Activated CD8-positive, alpha-beta T cell treated with anti-CD3 and anti-CD28 coated beads, Interleukin-2, amount 10 ng/mL, durations not matched to agents 7 days and 5 days (primary cell): ENCODE measurements around the gene RNF17. TPM values are rescaled to one million over a fixed set of nuclear protein-coding genes. Genes with fewer than 3 reads are reported as not detected.
A peak's percentile ranks its signal among the peaks of the same experiment; 100 is the strongest.

Experiments
- ATAC-seq: fragments of 150-1000 bp; cut with Tn5 transposase; one replicate; pipeline ENCODE4 v1.10.0; 2021; ENCODE audit warnings: moderate library complexity
- CTCF ChIA-PET: fragments of 350-600 bp; sonication (Branson Sonifier 250); formaldehyde crosslinking; loops from one replicate; lab custom pipeline; 2021; ENCODE audit warnings: antibody characterized with exemption; lab: Charles Lee
- POLR2A ChIA-PET: fragments of 350-600 bp; sonication (Branson Sonifier 250); formaldehyde crosslinking; loops from one replicate; lab custom pipeline; 2021; ENCODE audit warnings: antibody characterized with exemption; lab: Charles Lee
- DNase-seq: peaks from one replicate; pipeline ENCODE4 v3.0.0-alpha.2; 2020
- H3K27ac Mint-ChIP-seq: one replicate; pipeline ENCODE4 v1.8.0; 2021; ENCODE audit warnings: mild to moderate bottlenecking, mixed read lengths
- H3K27me3 Mint-ChIP-seq: one replicate; pipeline ENCODE4 v1.8.0; 2021; ENCODE audit warnings: low read depth, mixed read lengths
- H3K36me3 Mint-ChIP-seq: one replicate; pipeline ENCODE4 v1.8.0; 2021; ENCODE audit warnings: low read depth, mixed read lengths
- H3K4me1 Mint-ChIP-seq: one replicate; pipeline ENCODE4 v1.8.0; 2021; ENCODE audit warnings: low read depth, mixed read lengths
- H3K4me3 Mint-ChIP-seq: one replicate; pipeline ENCODE4 v1.8.0; 2021; ENCODE audit warnings: mild to moderate bottlenecking, mixed read lengths
- H3K9me3 Mint-ChIP-seq: one replicate; pipeline ENCODE4 v1.8.0; 2022; ENCODE audit warnings: mixed read lengths; ENCODE audit not compliant: insufficient read depth
- total RNA-seq, 2 experiments: library from RNA; stranded (reverse); gene quantifications; one replicate each; pipeline ENCODE4 v1.2.3, GENCODE V29; 2021

Gene RNF17
- total RNA-seq, 2 experiments from 2014 or later, result not detected

DNA sequence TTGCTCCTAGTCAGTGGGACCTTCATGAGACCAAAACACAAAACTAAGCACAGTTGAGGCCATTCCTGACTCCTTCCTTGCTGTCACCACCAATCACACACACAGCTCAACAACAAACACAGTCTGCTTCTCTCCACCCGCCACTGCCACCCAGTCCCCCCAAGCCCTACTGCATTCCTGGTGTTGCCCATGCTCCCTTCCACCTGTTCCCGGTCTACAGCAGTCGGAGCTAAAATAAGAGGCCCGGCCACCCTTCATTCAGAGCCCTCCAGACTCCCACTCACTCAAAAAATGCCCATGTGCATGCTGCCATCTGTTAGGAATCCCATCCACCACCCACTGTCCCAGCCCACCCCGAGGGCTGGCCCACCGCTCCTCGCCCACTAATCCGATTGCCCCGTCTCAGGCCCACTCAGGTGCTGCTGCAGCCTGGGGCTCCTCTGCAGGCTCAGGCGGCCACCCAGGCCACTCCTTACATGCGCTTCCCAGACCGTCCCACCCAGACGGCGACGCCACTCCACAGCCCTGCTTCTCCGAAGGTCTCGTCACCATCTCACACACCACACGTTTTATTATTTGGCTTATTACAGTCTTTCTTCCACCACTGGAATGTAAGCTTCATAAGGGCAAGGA is 127.6 kb downstream of the RNF17 start:
- Mint-ChIP-seq H3K27me3 (no peaks in the 10 kb centered on the region), H3K27ac (no peak overlapping the region), H3K4me3 (no peak overlapping the region), H3K4me1 (no peaks in the 10 kb centered on the region), H3K36me3 (peaks cover 44% of the 10 kb centered on the region), H3K9me3 (no peaks in the 10 kb centered on the region)
- POLR2A ChIA-PET, result no interaction called here
- ATAC-seq, result no peak
- CTCF ChIA-PET, result no interaction called here
- no peak for DNase-seq

DNA sequence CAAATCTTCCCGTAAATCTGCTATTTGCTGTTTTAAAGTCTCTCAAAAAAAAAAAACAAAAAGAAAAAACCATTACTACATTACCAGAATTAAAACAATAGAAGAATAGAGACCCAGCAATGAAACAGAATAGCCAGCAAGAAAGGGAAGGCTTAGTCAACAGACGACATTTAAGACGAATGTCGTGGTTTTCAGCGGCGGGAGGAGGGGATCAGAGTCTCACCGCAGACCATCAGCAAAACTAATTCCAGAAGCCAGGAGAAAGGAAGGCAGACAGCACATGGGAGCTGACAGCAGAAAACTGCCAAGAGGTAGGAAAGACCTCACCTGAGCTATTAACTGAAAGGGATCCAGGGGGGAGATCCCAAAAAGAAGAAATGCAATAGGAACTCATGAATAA is 128.9 kb downstream of the RNF17 start:
- DNase-seq (no peak), ATAC-seq (no peak)

DNA sequence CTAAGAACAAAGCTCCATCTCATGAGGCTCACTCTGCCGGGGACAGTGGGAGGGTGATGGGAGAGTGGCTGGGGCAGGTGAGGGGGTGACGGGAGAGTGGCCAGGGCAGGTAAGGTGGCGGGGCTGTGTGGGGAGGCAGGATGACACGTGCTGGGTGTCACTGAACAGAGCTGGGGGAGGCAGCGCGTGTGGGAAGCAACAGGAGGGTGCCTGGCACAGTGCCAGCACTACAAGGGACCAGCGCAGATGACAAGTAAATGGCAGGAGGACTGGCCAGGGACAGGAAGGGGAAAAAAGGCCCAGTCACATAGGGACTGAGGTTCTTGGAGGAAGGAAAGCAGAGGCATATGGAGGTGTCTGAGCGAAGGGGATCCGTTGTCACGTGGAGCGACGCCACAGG is 129.9 kb downstream of the RNF17 start:
- ChIA-PET POLR2A (no interaction called here), CTCF (no interaction called here)
- no peak overlapping the region for H3K4me3 Mint-ChIP-seq
- H3K27ac Mint-ChIP-seq, result peak overlapping the region; percentile 10
- DNase-seq, result no peak
- H3K27me3 Mint-ChIP-seq, result no peaks in the 10 kb centered on the region
- H3K9me3 Mint-ChIP-seq, result no peaks in the 10 kb centered on the region
- no peak for ATAC-seq
- no peaks in the 10 kb centered on the region for H3K4me1 Mint-ChIP-seq
- H3K36me3 Mint-ChIP-seq, result peaks cover 48% of the 10 kb centered on the region

More for the DNA sequence above, 128.9 kb downstream of the RNF17 start:
- CTCF ChIA-PET, result no interaction called here
- POLR2A ChIA-PET, result no interaction called here
- Mint-ChIP-seq H3K4me1 (no peaks in the 10 kb centered on the region), H3K36me3 (peaks cover 46% of the 10 kb centered on the region), H3K27ac (no peak overlapping the region), H3K4me3 (no peak overlapping the region), H3K27me3 (no peaks in the 10 kb centered on the region), H3K9me3 (no peaks in the 10 kb centered on the region)

DNA sequence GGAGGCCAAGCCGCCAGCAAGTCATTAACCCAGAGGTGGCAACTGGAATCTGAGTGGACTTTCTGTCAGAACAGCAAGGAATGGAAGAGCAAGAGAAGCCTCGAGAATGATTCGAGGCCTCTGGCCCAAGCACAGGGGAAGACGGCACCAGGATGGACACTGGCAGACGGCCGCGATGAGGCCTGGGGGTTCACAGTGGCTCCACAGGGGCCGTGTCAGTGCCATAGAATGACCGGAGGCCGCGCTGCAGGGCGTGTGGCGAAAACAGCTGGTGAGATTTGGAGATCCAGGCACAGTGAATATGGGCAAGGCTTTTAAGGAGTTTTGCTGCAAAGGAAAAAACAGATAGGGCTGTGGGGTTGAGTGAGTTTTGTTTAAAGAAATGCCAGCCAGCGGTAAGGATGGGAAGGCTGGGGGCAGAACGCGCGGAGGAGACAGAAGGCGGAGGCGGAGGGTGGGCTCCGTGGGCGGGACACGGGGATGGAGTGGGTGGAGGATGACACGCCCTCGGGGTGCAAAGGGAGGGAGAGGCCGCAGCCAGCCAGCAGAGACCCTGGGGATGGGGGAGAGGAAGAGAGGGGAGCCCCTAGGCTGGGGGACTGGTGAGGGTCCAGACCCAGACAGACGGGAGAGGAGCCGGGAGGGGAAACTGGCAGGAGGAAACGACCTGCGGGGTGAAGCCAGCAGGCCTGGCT is 130.5 kb downstream of the RNF17 start:
- CTCF ChIA-PET, result no interaction called here
- no peaks in the 10 kb centered on the region for H3K4me1 Mint-ChIP-seq
- no peak overlapping the region for H3K27ac Mint-ChIP-seq
- no peaks in the 10 kb centered on the region for H3K27me3 Mint-ChIP-seq
- H3K9me3 Mint-ChIP-seq, result no peaks in the 10 kb centered on the region
- ATAC-seq (no peak), DNase-seq (no peak)
- peaks cover 49% of the 10 kb centered on the region for H3K36me3 Mint-ChIP-seq
- H3K4me3 Mint-ChIP-seq, result no peak overlapping the region
- POLR2A ChIA-PET, result no interaction called here

DNA sequence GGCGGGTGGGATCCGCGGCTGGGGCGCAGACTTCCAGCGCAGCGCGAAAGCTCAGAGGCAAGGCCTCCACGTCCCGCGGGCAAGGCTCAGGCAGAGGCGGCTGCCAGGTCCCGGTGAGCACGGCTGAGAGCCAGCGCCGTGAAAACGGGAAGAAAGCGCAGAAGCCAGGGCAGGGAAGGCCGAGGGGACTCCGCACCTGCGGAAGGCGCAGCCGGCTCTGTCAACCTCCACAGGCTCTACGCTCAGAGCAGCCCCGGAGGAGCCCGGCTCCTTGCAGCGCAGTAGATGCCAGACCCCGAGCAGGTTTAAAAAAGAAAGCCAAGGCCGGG is 131.0 kb downstream of the RNF17 start:
- DNase-seq (no peak), ATAC-seq (no peak)
- Mint-ChIP-seq H3K36me3 (peaks cover 51% of the 10 kb centered on the region), H3K9me3 (no peaks in the 10 kb centered on the region), H3K27me3 (no peaks in the 10 kb centered on the region), H3K27ac (no peak overlapping the region), H3K4me3 (no peak overlapping the region), H3K4me1 (no peaks in the 10 kb centered on the region)
- CTCF ChIA-PET, result no interaction called here
- POLR2A ChIA-PET, result no interaction called here

DNA sequence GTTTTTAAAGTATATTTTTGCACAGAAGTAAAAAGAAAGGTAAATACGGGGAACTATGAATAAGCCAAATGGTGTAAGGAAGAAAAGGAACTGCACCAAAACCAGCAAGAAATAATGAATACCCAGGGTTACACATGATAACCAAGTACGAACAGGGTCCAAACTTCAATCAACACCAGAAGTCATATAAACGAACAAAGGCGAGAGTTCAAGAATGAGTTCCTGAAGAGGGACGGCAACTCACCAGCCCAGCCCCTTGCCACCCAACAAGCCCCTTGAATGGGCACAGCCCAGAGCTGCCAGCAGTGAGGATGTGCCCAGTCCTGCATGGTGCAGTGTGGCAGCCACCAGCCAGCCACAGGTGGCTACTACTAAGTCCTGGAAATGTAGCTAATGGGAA is 132.1 kb downstream of the RNF17 start:
- H3K27me3 Mint-ChIP-seq, result no peaks in the 10 kb centered on the region
- POLR2A ChIA-PET, result no interaction called here
- ATAC-seq (no peak), DNase-seq (no peak)
- H3K4me1 Mint-ChIP-seq, result no peaks in the 10 kb centered on the region
- H3K27ac Mint-ChIP-seq, result no peak overlapping the region
- H3K9me3 Mint-ChIP-seq, result no peaks in the 10 kb centered on the region
- H3K4me3 Mint-ChIP-seq, result no peak overlapping the region
- H3K36me3 Mint-ChIP-seq, result peaks cover 48% of the 10 kb centered on the region
- CTCF ChIA-PET, result no interaction called here

DNA sequence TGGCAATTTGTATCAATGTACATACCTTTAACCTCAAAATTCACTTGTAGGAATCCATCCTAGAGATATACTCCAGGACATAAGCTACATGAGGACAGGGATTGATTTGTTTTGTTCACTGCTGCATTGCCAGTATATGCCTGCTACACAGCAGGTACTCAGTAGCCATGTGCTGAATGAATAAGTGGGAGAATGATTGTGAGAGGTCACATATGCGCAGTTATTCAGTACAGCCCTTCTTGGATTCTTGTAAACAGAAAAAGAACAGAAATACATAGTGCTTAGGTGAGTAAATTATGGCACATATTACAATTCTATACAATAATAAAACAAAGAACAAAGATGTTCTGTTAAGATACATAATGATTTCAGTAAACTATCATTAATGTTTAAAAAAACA is 133.3 kb downstream of the RNF17 start:
- Mint-ChIP-seq H3K36me3 (peaks cover 43% of the 10 kb centered on the region), H3K4me3 (no peak overlapping the region), H3K9me3 (no peaks in the 10 kb centered on the region), H3K27me3 (no peaks in the 10 kb centered on the region), H3K4me1 (no peaks in the 10 kb centered on the region), H3K27ac (no peak overlapping the region)
- ChIA-PET CTCF (no interaction called here), POLR2A (no interaction called here)
- DNase-seq (no peak), ATAC-seq (no peak)

DNA sequence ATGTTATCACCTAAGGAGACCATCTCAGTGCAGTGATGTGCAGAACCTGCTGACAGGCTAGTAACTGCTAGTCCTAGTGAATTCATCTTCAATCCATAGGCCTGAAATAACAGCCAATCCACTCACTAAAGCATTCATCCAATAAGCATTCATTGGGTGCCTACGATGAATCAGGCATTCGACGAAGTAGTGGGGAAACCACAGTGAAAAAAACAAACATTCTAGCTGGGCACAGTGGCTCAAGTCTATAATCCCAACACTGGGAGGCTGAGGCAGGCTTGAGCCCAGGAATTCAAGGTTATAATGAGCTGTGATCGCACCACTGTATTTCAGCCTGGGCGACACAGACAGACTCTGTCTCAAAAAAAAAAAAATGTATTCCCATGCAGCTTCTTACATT is 135.6 kb downstream of the RNF17 start:
- no peaks in the 10 kb centered on the region for H3K9me3 Mint-ChIP-seq
- no peaks in the 10 kb centered on the region for H3K4me1 Mint-ChIP-seq
- ATAC-seq, result no peak
- peaks cover 42% of the 10 kb centered on the region for H3K36me3 Mint-ChIP-seq
- H3K4me3 Mint-ChIP-seq, result no peak overlapping the region
- H3K27me3 Mint-ChIP-seq, result no peaks in the 10 kb centered on the region
- POLR2A ChIA-PET, result no interaction called here
- H3K27ac Mint-ChIP-seq, result no peak overlapping the region
- CTCF ChIA-PET, result no interaction called here
- no peak for DNase-seq

DNA sequence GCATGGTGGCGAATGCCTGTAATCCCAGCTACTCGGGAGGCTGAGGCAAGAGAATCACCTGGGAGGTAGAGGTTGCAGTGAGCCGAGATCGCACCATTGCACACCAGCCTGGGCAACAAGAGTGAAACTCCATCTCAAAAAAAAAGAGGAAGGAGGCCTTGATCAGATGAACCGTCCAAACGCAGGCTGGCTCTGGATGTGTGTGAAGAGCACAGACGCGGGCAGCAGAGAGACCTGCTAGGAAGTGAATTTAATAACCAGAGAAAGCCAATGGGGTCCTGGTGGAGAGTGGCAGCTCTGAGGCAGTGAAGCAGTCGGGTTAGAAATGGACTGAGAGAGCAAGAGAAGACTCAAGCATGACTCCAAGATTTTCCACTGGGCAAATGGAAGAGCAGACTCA is 136.5 kb downstream of the RNF17 start:
- H3K27ac Mint-ChIP-seq, result no peak overlapping the region
- no peak for DNase-seq
- H3K27me3 Mint-ChIP-seq, result no peaks in the 10 kb centered on the region
- H3K9me3 Mint-ChIP-seq, result no peaks in the 10 kb centered on the region
- CTCF ChIA-PET, result no interaction called here
- H3K36me3 Mint-ChIP-seq, result peaks cover 48% of the 10 kb centered on the region
- no peak overlapping the region for H3K4me3 Mint-ChIP-seq
- ATAC-seq, result no peak
- POLR2A ChIA-PET, result no interaction called here
- no peaks in the 10 kb centered on the region for H3K4me1 Mint-ChIP-seq

DNA sequence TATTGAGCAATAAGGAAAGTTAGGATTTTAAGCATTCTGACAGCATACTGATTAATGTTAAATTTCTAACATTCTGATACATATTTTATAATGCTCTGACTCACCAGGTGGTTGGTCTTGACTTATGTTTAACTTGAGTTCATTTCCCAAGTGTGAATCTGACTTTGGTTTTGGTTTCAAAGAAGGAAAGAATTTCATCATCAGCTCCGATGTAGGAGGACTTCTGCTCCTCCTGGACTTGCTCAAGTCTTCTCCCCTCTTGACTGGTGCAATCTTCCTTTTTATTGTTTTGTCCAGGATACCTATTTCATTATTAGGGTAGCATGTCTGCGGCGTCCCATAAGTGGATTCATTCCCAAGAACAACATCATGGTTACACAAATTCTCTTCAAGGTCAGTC is 141.3 kb downstream of the RNF17 start:
- no peaks in the 10 kb centered on the region for H3K27me3 Mint-ChIP-seq
- ATAC-seq (no peak), DNase-seq (no peak)
- ChIA-PET POLR2A (no interaction called here), CTCF (no interaction called here)
- peaks cover 53% of the 10 kb centered on the region for H3K36me3 Mint-ChIP-seq
- H3K4me1 Mint-ChIP-seq, result no peaks in the 10 kb centered on the region
- H3K9me3 Mint-ChIP-seq, result no peaks in the 10 kb centered on the region
- no peak overlapping the region for H3K27ac Mint-ChIP-seq
- no peak overlapping the region for H3K4me3 Mint-ChIP-seq

DNA sequence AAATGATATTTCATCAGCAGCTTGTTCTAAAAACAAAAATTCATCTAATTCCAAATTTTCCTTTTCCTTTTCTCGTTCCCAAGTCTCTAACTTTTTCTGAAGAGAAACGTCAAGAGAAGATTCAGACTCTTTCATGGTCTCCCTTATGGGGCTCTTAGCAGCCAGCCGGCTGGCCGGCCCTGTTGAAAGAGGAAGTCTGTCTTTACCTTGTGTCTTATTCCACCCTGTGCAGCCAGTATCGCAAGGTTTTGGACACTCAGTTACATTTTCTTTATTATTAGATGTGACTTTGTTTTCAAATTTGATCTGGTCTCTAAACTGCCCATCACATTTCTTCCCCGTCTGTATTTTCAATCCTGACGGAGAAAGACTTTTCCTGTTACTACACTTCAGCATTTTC is 142.3 kb downstream of the RNF17 start:
- Mint-ChIP-seq H3K27ac (no peak overlapping the region), H3K4me1 (no peaks in the 10 kb centered on the region), H3K4me3 (no peak overlapping the region), H3K9me3 (no peaks in the 10 kb centered on the region), H3K36me3 (peaks cover 59% of the 10 kb centered on the region), H3K27me3 (no peaks in the 10 kb centered on the region)
- DNase-seq, result no peak
- ATAC-seq, result no peak
- POLR2A ChIA-PET, result no interaction called here
- CTCF ChIA-PET, result no interaction called here

DNA sequence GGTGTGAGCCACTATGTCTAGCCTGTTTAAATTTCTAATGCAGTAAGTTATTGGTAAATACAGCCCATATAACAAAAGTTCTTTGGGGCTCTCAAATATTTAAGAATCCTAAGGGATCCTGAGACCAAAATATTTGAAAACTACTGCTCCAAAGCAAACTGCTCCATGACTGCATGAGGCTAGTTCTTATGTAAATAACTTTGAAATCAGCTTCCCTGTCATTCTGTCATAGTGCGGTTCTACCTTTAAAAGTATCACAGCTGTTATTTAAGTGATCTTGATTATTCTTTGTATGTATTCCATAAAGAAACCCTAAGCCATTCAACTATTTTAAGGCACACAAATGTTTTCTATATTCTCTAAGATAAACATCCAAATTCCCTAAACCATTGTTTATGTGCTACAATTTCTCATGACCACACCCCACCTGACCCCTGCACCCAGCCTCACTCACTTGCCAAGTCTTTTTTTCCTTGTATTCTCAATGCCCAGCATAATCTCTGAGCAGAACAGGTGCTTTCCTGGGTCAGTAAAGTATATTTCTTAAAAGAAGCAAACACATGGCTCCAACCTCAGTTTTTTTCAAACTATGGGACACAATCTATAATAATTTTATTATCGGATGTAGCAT is 146.6 kb downstream of the RNF17 start:
- Mint-ChIP-seq H3K4me3 (no peak overlapping the region), H3K9me3 (no peaks in the 10 kb centered on the region), H3K27me3 (no peaks in the 10 kb centered on the region), H3K36me3 (peaks cover 37% of the 10 kb centered on the region), H3K4me1 (no peaks in the 10 kb centered on the region), H3K27ac (no peak overlapping the region)
- ATAC-seq, result no peak
- ChIA-PET CTCF (no interaction called here), POLR2A (interaction anchor here (1.9 kb wide), 1 partner anchor 12 kb away, joined by 4 read pairs; a partner anchor contains a TSS)
- no peak for DNase-seq
